Stimulated activated CD4-positive, alpha-beta T cell treated with anti-CD3 and anti-CD28 coated beads, Interleukin-4, amount 100 ng/mL, for 4 hours (primary cell): ENCODE data around the gene ANP32B.
"Not testable (repeated sequence)": the region's sequence is repeated elsewhere in the genome, so short reads cannot be mapped to it uniquely, and the experiment has no call there.

Source experiments
- DNase-seq, 2 experiments: peaks; one replicate each; pipeline ENCODE4 v3.0.0-alpha.2; 2020

ANP32B gene

GRCh38 chr9:97964901-97965300, 18.2 kb upstream of the ANP32B start:
- DNase-seq: no peak

GRCh38 chr9:97966493-97966892, 16.6 kb upstream of the ANP32B start:
- DNase-seq: no peak

GRCh38 chr9:97969014-97969413, 14.1 kb upstream of the ANP32B start:
- no peak for DNase-seq

- DNase-seq: no peak
Measured at GRCh38 chr9:97970165-97970564, 13.0 kb upstream of the ANP32B start.

- DNase-seq: no peak
Measured at GRCh38 chr9:97972753-97973152, 10.4 kb upstream of the ANP32B start.

- no peak for DNase-seq
Measured at GRCh38 chr9:97975376-97975775, 7.8 kb upstream of the ANP32B start.

- DNase-seq: not testable (repeated sequence)
Measured at GRCh38 chr9:97976633-97977032, 6.5 kb upstream of the ANP32B start.

GRCh38 chr9:97978371-97979130, 4.6 kb upstream of the ANP32B start:
- DNase-seq: no peak

GRCh38 chr9:97979788-97980478, 3.2 kb upstream of the ANP32B start:
- no peak for DNase-seq

- DNase-seq: no peak
Measured at GRCh38 chr9:97980479-97980803, 2.7 kb upstream of the ANP32B start.

- DNase-seq: no peak
Measured at GRCh38 chr9:97980918-97981845, 2.0 kb upstream of the ANP32B start.

- no peak for DNase-seq
Measured at GRCh38 chr9:97981846-97982682, 1.1 kb upstream of the ANP32B start.

- peak; percentile 57 to 65 for DNase-seq
Measured at GRCh38 chr9:97983589-97984187, 547 bp downstream of the ANP32B start.

- DNase-seq: peak; percentile 83 to 85
Measured at GRCh38 chr9:97984188-97985057, 1.3 kb downstream of the ANP32B start.

GRCh38 chr9:97985058-97985861, 2.1 kb downstream of the ANP32B start:
- peak; percentile 36 to 50 for DNase-seq

- DNase-seq: no peak
Measured at GRCh38 chr9:97987487-97987886, 4.3 kb downstream of the ANP32B start.

- DNase-seq: no peak
Measured at GRCh38 chr9:97990259-97990658, 7.1 kb downstream of the ANP32B start.

GRCh38 chr9:97991818-97992217, 8.7 kb downstream of the ANP32B start:
- DNase-seq: no peak

GRCh38 chr9:97992219-97992618, 9.1 kb downstream of the ANP32B start:
- no peak for DNase-seq

GRCh38 chr9:97993000-97993399, 9.9 kb downstream of the ANP32B start:
- DNase-seq: no peak
